Spleen (tissue), 11 donors: ENCODE measurements around the gene KCNK17. TPM values are rescaled to one million over a fixed set of nuclear protein-coding genes. Genes with fewer than 3 reads are reported as not detected.

Source experiments
- DNase-seq: peaks from one replicate; pipeline ENCODE4 v3.0.0-alpha.2; 2020
- H3K27ac ChIP-seq, 8 donors: fragments of 200-600 bp; sonication (generic) in 7 of 8; 1 replicate in 4 of 8; 2 replicates in 4 of 8; pipeline versions ENCODE4 v1.5.0 to v1.8.0; 2016 to 2021; ENCODE audit warnings: inconsistent platforms in 4 of 8, mild to moderate bottlenecking in 4 of 8, moderate library complexity in 1 of 8
- H3K27me3 ChIP-seq, 7 donors: fragments of 200-600 bp; sonication (generic) in 6 of 7; replicated peaks in 1 of 7; 1 replicate in 4 of 7; 2 replicates in 3 of 7; pipeline versions ENCODE4 v1.5.0 to v1.8.0; 2016 to 2021; ENCODE audit warnings: inconsistent platforms in 3 of 7, mild to moderate bottlenecking in 1 of 7
- H3K36me3 ChIP-seq, 6 donors: fragments of 200-600 bp; sonication (generic) in 5 of 6; 1 replicate in 4 of 6; 2 replicates in 2 of 6; pipeline versions ENCODE4 v1.5.0 to v1.8.0; 2016 to 2021; ENCODE audit warnings: inconsistent platforms in 2 of 6
- H3K4me1 ChIP-seq, 6 donors: fragments of 200-600 bp; sonication (generic) in 5 of 6; 1 replicate in 3 of 6; 2 replicates in 3 of 6; pipeline versions ENCODE4 v1.5.0 to v1.8.0; 2016 to 2021; ENCODE audit warnings: inconsistent platforms in 3 of 6
- H3K4me3 ChIP-seq, 8 donors: fragments of 200-600 bp; sonication (generic) in 7 of 8; 1 replicate in 4 of 8; 2 replicates in 4 of 8; pipeline versions ENCODE4 v1.5.0 to v1.8.0; 2016 to 2021; ENCODE audit warnings: inconsistent platforms in 4 of 8, mild to moderate bottlenecking in 4 of 8, moderate library complexity in 2 of 8
- H3K9me3 ChIP-seq, 8 donors: fragments of 200-600 bp; sonication (generic) in 7 of 8; 1 replicate in 4 of 8; 2 replicates in 4 of 8; pipeline versions ENCODE4 v1.5.0 to v1.8.0; 2016 to 2021; ENCODE audit warnings: inconsistent platforms in 4 of 8
- CTCF ChIP-seq, 11 experiments: fragments of 200-600 bp in 7 of 11; fragments of 450-650 bp in 4 of 11; sonication (generic) in 4 of 11; IDR thresholded peaks in 8 of 11; conservative IDR thresholded peaks in 3 of 11; 1 replicate in 7 of 11; 2 replicates in 4 of 11; pipeline versions ENCODE4 v1.4.0 to v1.8.0; 2016 to 2021; ENCODE audit warnings: antibody characterized with exemption in 11 of 11, inconsistent platforms in 4 of 11, mild to moderate bottlenecking in 1 of 11
- POLR2A ChIP-seq, 3 donors: fragments of 450-650 bp; IDR thresholded peaks; one replicate each; pipeline ENCODE4 v1.5.1; 2017; ENCODE audit warnings: antibody characterized with exemption in 3 of 3, mild to moderate bottlenecking in 1 of 3
- POLR2AphosphoS5 ChIP-seq, 3 donors: sonication (generic); formaldehyde crosslinking; IDR thresholded peaks; one replicate each; pipeline ENCODE4 v1.5.1; 2017; ENCODE audit warnings: antibody characterized with exemption in 3 of 3
- WGBS, 5 donors: extraction: QIAGEN DNeasy Blood & Tissue Kit in 3 of 5; methylation state at CpG; one replicate each; pipeline versions ENCODE4 v1.1.5 to v1.1.7; 2013 to 2018; 5-methylcytosine and 5-hydroxymethylcytosine counted together
- intact Hi-C: fragments of 100-400 bp; cut with DNase I; formaldehyde crosslinking; loops from one replicate; pipeline ENCODE4 v1.15.0; 2023; ENCODE audit warnings: low total_unique reads
- polyA plus RNA-seq, 3 donors: library from polyadenylated mRNA; stranded (reverse); fragments of 200-250 nt; gene quantifications; one replicate each; pipeline ENCODE4 v1.2.1, GENCODE V29; 2013
- total RNA-seq, 7 donors: library from RNA; depleted of rRNA in 3 of 7; stranded (reverse); fragments of >200 nt in 3 of 7; fragmentation: NEBNext Ultra II Directional in 4 of 7; extraction: Animal tissue kit (Norgen Biotek cat#: 25700) in 4 of 7; gene quantifications; one replicate each; pipeline versions ENCODE4 v1.1.0 to v1.2.1, GENCODE V29; 2016 to 2021
- donor health status: healthy with polysubstance abuse.
- donor health status: DM: no; HTN: no; CAD: no; lungs with moderate emphysema.
- donor health status: DM: no; HTN: no; CAD: no.
- donor health status: Bipolar disorder and iron deficiency.
- donor health status: healthy.
- donor health status: DM: no; HTN: no; CAD: no.
- donor health status: DM: yes; HTN: yes; CAD: no.

The KCNK17 gene
- total and polyA plus RNA-seq, 10 donors = 0.16 to 0.98 (median 0.46) TPM; not detected in 2

DNA sequence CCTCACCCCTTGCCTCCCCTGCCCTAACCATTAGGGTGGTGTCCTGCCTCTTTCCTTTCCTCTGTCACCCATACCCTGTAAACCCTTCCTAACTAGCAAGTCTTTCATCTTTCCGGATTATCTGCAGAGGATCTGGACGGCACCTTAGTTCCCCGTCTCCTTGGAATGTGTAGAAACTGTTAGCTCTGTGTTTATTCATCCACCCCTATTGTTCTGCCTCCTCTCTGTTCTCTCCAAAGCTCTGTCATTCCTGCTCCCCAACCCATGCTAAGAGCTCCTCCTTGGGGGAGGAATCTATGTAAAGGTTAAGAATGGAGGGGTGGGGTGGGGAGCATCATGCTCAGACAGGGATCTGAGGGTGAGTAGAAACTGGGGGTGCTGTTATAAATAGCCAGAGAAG lies 45.5 kb downstream of the KCNK17 start:
- H3K4me1 ChIP-seq = no peaks in the 10 kb centered on the region
- H3K9me3 ChIP-seq = no peaks in the 10 kb centered on the region
- TF ChIP-seq CTCF (IDR thresholded peaks at IDR 0.05 in 8 of 11, conservative IDR thresholded peaks at IDR 0.05 in 3 of 11) = no peak
- TF ChIP-seq POLR2AphosphoS5 (IDR thresholded peaks at IDR 0.05) = no peak
- no peak for TF ChIP-seq POLR2A (IDR thresholded peaks at IDR 0.05)
- no peaks in the 10 kb centered on the region for H3K36me3 ChIP-seq
- intact Hi-C loops = no loop called here
- no peak overlapping the region for H3K4me3 ChIP-seq
- H3K27ac ChIP-seq = no peak overlapping the region
- WGBS, 5 donors = 88 to 92% (median 90%) methylated on average over 3 of the region's 3 CpGs
- DNase-seq = no peak
- no peaks in the 10 kb centered on the region for H3K27me3 ChIP-seq

GRCh38 chr6:39268171-39268570 lies 46.0 kb downstream of the KCNK17 start:
- WGBS, 5 donors = 53 to 74% (median 69%) methylated on average over 5 to 7 of the region's 7 CpGs
- intact Hi-C loops = no loop called here
- Histone ChIP-seq H3K4me1 (no peaks in the 10 kb centered on the region), H3K36me3 (no peaks in the 10 kb centered on the region), H3K27ac (no peak overlapping the region), H3K9me3 (no peaks in the 10 kb centered on the region), H3K4me3 (no peak overlapping the region), H3K27me3 (peaks cover 0 to 3% (median 0%) of the 10 kb centered on the region in 7 donors)
- no peak for DNase-seq
- no peak for TF ChIP-seq POLR2AphosphoS5 (IDR thresholded peaks at IDR 0.05)
- TF ChIP-seq POLR2A (IDR thresholded peaks at IDR 0.05) = no peak
- no peak for TF ChIP-seq CTCF (IDR thresholded peaks at IDR 0.05 in 8 of 11, conservative IDR thresholded peaks at IDR 0.05 in 3 of 11)

GRCh38 chr6:39266782-39267355 lies 47.4 kb downstream of the KCNK17 start:
- Histone ChIP-seq H3K36me3 (no peaks in the 10 kb centered on the region), H3K9me3 (no peaks in the 10 kb centered on the region), H3K27ac (no peak overlapping the region), H3K4me1 (no peaks in the 10 kb centered on the region), H3K4me3 (no peak overlapping the region), H3K27me3 (peaks cover 0 to 11% (median 0%) of the 10 kb centered on the region in 7 donors)
- intact Hi-C loops = no loop called here
- DNase-seq = no peak
- 84 to 93% (median 86%) methylated on average over 5 of the region's 5 CpGs for WGBS, 5 donors
- TF ChIP-seq POLR2AphosphoS5 (IDR thresholded peaks at IDR 0.05) = no peak
- no peak for TF ChIP-seq CTCF (IDR thresholded peaks at IDR 0.05 in 8 of 11, conservative IDR thresholded peaks at IDR 0.05 in 3 of 11)
- TF ChIP-seq POLR2A (IDR thresholded peaks at IDR 0.05) = no peak

GRCh38 chr6:39266375-39266774 lies 47.8 kb downstream of the KCNK17 start:
- 69 to 86% (median 83%) methylated on average over 2 of the region's 2 CpGs for WGBS, 5 donors
- intact Hi-C loops = no loop called here
- Histone ChIP-seq H3K9me3 (no peaks in the 10 kb centered on the region), H3K4me3 (no peak overlapping the region), H3K4me1 (no peaks in the 10 kb centered on the region), H3K27ac (no peak overlapping the region), H3K27me3 (peaks cover 0 to 16% (median 0%) of the 10 kb centered on the region in 7 donors), H3K36me3 (no peaks in the 10 kb centered on the region)
- TF ChIP-seq POLR2AphosphoS5 (IDR thresholded peaks at IDR 0.05) (no peak), POLR2A (IDR thresholded peaks at IDR 0.05) (no peak), CTCF (IDR thresholded peaks at IDR 0.05 in 8 of 11, conservative IDR thresholded peaks at IDR 0.05 in 3 of 11) (no peak)
- no peak for DNase-seq
